ENCODE data around the gene PRAMEF25.
"Not testable (repeated sequence)": the region's sequence is repeated elsewhere in the genome, so short reads cannot be mapped to it uniquely, and the experiment has no call there.

Gene PRAMEF25

DNA sequence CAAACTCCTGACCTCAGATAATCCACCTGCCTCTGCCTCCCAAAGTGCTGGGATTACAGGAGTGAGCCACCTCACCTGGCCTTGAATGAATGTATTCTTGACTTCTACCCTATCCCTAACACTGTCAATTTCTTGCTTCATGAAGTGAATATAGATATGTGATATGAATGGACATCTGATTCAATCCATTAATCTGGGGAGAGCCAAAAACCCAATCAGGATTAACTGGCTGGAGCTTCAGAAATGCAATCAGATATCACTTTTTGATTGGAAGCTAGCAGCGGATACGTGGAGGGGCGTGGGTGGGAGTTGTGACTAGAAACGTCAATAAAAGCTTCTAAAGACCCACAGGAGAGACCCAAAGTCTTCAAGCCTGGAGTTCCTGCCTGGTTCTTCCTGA, at the start of gene PRAMEF25:
Gene PRAMEF25 (plus strand): TSS at position 301 of the 400 bp plus-strand sequence. CDS start 2,920 bp downstream, outside the sequence.
- not testable (repeated sequence) for DNase-seq (ENCODE audit: low read depth)

GRCh38 chr1:13056475-13056874, 14.1 kb upstream of the PRAMEF25 start, which contains the start of gene PRAMEF27:
TSS of gene PRAMEF27 (minus strand) at chr1:13056575. CDS start at chr1:13053659, 2,916 bp downstream.
- not testable (repeated sequence) for DNase-seq (ENCODE audit: low read depth)

GRCh38 chr1:13116754-13117153, 46.2 kb downstream of the PRAMEF25 start, which contains the start of gene HNRNPCL2:
TSS of gene HNRNPCL2 (minus strand) at chr1:13116854. CDS start at chr1:13116400, 454 bp downstream.
- DNase-seq (ENCODE audit: low read depth) = not testable (repeated sequence)

Measured in stimulated activated CD8-positive, alpha-beta memory T cell treated with anti-CD3 and anti-CD28 coated beads, Interleukin-4, amount 100 ng/mL, for 24 hours (primary cell).